A549 (cell line): ENCODE measurements around the gene DIAPH2. TPM values are rescaled to one million over a fixed set of nuclear protein-coding genes. Genes with fewer than 3 reads are reported as not detected.

Source experiments
- ATAC-seq, 2 experiments: fragments of 200-7000 bp in 1 of 2; fragments of >200 bp in 1 of 2; cut with Nextera tagmentation in 1 of 2; cut with Tn5 transposase in 1 of 2; 3 replicates each; pipeline versions ENCODE4 v1.8.0 to v1.9.1; 2018 to 2020; ENCODE audit warnings: mild to moderate bottlenecking in 1 of 2, moderate library complexity in 1 of 2
- CTCF ChIA-PET: fragments of 300-600 bp; sonication (Branson Sonifier 250); formaldehyde crosslinking; extraction: SDS; loops from one replicate; lab custom pipeline; 2021; ENCODE audit warnings: antibody characterized with exemption, inconsistent platforms; lab: Yijun Ruan, JAX
- POLR2A ChIA-PET: fragments of 350-600 bp; formaldehyde crosslinking; extraction: SDS; loops from one replicate; lab custom pipeline; 2021; ENCODE audit warnings: antibody characterized with exemption, inconsistent platforms; lab: Yijun Ruan, JAX
- DNase-seq, 2 experiments: peaks; one replicate each; pipeline versions ENCODE4 v3.0.0 to v3.0.0-alpha.2; 2011 to 2016; ENCODE audit warnings: low read depth in 1 of 2, low spot score in 1 of 2
- FAIRE-seq: peaks from 2 replicates; lab custom pipeline; 2011; peaks lifted over from hg19 to GRCh38; lab: Jason Lieb, UNC
- H3K27ac ChIP-seq, 2 experiments: fragments of >200 bp; sonication (Bioruptor Twin); formaldehyde crosslinking; 3 replicates each; pipeline ENCODE4 v1.5.1; 2016 to 2017
- H3K4me1 ChIP-seq: fragments of >200 bp; sonication (Bioruptor Twin); formaldehyde crosslinking; 3 replicates; pipeline ENCODE4 v1.6.1; 2016
- H3K4me2 ChIP-seq: fragments of >200 bp; sonication (Bioruptor Twin); formaldehyde crosslinking; 3 replicates; pipeline ENCODE4 v1.6.1; 2016
- H3K4me3 ChIP-seq: fragments of >200 bp; sonication (Bioruptor Twin); formaldehyde crosslinking; 3 replicates; pipeline ENCODE4 v1.5.1; 2016
- H3K9me3 ChIP-seq: fragments of >200 bp; sonication (Bioruptor Twin); formaldehyde crosslinking; 3 replicates; pipeline ENCODE4 v1.6.1; 2016
- BHLHE40 ChIP-seq: IDR thresholded peaks from 2 replicates; pipeline ENCODE4 v1.6.1; 2012; ENCODE audit warnings: low read depth, low read length, inconsistent platforms
- CBX2 ChIP-seq: fragments of 200-600 bp; sonication (generic); IDR thresholded peaks from 2 replicates; pipeline ENCODE4 v1.6.1; 2016; ENCODE audit warnings: low read depth, mild to moderate bottlenecking, borderline replicate concordance
- CBX8 ChIP-seq: fragments of 200-600 bp; sonication (generic); IDR thresholded peaks from 2 replicates; pipeline ENCODE4 v1.6.1; 2016
- CHD2 ChIP-seq: fragments of 150-350 bp; IDR thresholded peaks from 2 replicates; pipeline ENCODE4 v1.6.1; 2014; ENCODE audit warnings: low read length; ENCODE audit not compliant: partially characterized antibody
- FOSB ChIP-seq: fragments of 250-450 bp; sonication (Bioruptor Pico); IDR thresholded peaks from 2 replicates; pipeline ENCODE4 v1.5.0; 2020; ENCODE audit warnings: mild to moderate bottlenecking, moderate library complexity
- FOSL2 ChIP-seq, 2 experiments: fragments of 450-650 bp in 1 of 2; fragments of >200 bp in 1 of 2; sonication (Bioruptor Twin) in 1 of 2; formaldehyde crosslinking; IDR thresholded peaks; 2 replicates each; pipeline versions ENCODE4 v1.5.0 to v1.6.1; 2016 to 2020; ENCODE audit warnings: mild to moderate bottlenecking in 1 of 2, moderate library complexity in 1 of 2
- GATA3 ChIP-seq: IDR thresholded peaks from 2 replicates; pipeline ENCODE4 v1.6.1; 2012; ENCODE audit warnings: borderline replicate concordance
- HDAC2 ChIP-seq: fragments of 200-600 bp; sonication (generic); IDR thresholded peaks from 2 replicates; pipeline ENCODE4 v1.6.1; 2016
- HOXA7 ChIP-seq: fragments of 250-450 bp; sonication (Bioruptor Pico); IDR thresholded peaks from 2 replicates; pipeline ENCODE4 v1.5.0; 2020; ENCODE audit warnings: mild to moderate bottlenecking, moderate library complexity
- JUNB ChIP-seq: fragments of >200 bp; sonication (Bioruptor Twin); formaldehyde crosslinking; IDR thresholded peaks from 2 replicates; pipeline ENCODE4 v1.6.1; 2016
- KDM5A ChIP-seq: fragments of 200-600 bp; sonication (generic); IDR thresholded peaks from 2 replicates; pipeline ENCODE4 v1.6.1; 2016; ENCODE audit warnings: antibody characterized with exemption, mild to moderate bottlenecking
- MAFK ChIP-seq: fragments of 450-650 bp; IDR thresholded peaks from 2 replicates; pipeline ENCODE4 v1.6.1; 2014; ENCODE audit not compliant: partially characterized antibody
- MAZ ChIP-seq: fragments of 150-350 bp; IDR thresholded peaks from 2 replicates; pipeline ENCODE4 v1.6.1; 2014; ENCODE audit warnings: antibody characterized with exemption, low read depth, low read length, borderline replicate concordance
- MYC ChIP-seq: IDR thresholded peaks from 2 replicates; pipeline ENCODE4 v1.6.1; 2012; ENCODE audit warnings: mild to moderate bottlenecking, inconsistent platforms, low read length, improper control_type of control experiment, borderline replicate concordance
- NFE2L2 ChIP-seq: fragments of 150-350 bp; conservative IDR thresholded peaks from 2 replicates; pipeline ENCODE4 v1.6.1; 2014; ENCODE audit warnings: low read length
- POLR2A ChIP-seq: IDR thresholded peaks from 2 replicates; pipeline ENCODE4 v1.6.1; 2012; ENCODE audit warnings: mild to moderate bottlenecking, low read length
- RARB ChIP-seq: fragments of 250-450 bp; sonication (Bioruptor Pico); IDR thresholded peaks from 2 replicates; pipeline ENCODE4 v1.8.0; 2021; ENCODE audit warnings: mild to moderate bottlenecking, moderate library complexity
- RFX5 ChIP-seq: fragments of 450-650 bp; IDR thresholded peaks from 2 replicates; pipeline ENCODE4 v1.7.1; 2014; ENCODE audit warnings: antibody characterized with exemption, mild to moderate bottlenecking, moderate library complexity
- SREBF2 ChIP-seq: fragments of 450-650 bp; IDR thresholded peaks from 2 replicates; pipeline ENCODE4 v1.6.1; 2014; ENCODE audit warnings: mild to moderate bottlenecking, moderate library complexity
- ZFP36 ChIP-seq: fragments of 450-650 bp; IDR thresholded peaks from 2 replicates; pipeline ENCODE4 v1.6.1; 2014; ENCODE audit warnings: borderline replicate concordance; ENCODE audit not compliant: partially characterized antibody
- ZNF302 ChIP-seq: fragments of 250-450 bp; sonication (Bioruptor Pico); IDR thresholded peaks from 2 replicates; pipeline ENCODE4 v1.9.0; 2021; ENCODE audit warnings: inconsistent platforms, mild to moderate bottlenecking, moderate library complexity
- WGBS: methylation state at CpG from one replicate; pipeline ENCODE4 v1.1.6; 2017; ENCODE audit errors: missing lambda C conversion rate; 5-methylcytosine and 5-hydroxymethylcytosine counted together
- polyA plus RNA-seq, 4 experiments: library from polyadenylated mRNA; depleted of rRNA in 3 of 4; stranded (reverse); fragments of >200 nt; fragmentation: RNase III in 1 of 4; extraction: RNeasy Plus Mini Kit Qiagen cat#74134 plus additional on column Dnase treatment in 1 of 4; gene quantifications; 2 replicates in 3 of 4; 3 replicates in 1 of 4; pipeline ENCODE4 v1.2.3, GENCODE V29; 2011 to 2017
- TF ChIP-seq, protein P1 (sequence below): fragments of >200 bp; sonication (Bioruptor Twin); formaldehyde crosslinking; IDR thresholded peaks from 2 replicates; pipeline ENCODE4 v1.6.1; 2016
- TF ChIP-seq, protein P2 (sequence below): IDR thresholded peaks from 2 replicates; pipeline ENCODE4 v1.6.1; 2012; ENCODE audit warnings: low read depth, borderline replicate concordance
- TF ChIP-seq, protein P3 (sequence below): fragments of 250-450 bp; sonication (Bioruptor Pico); IDR thresholded peaks from 2 replicates; pipeline ENCODE4 v1.5.0; 2020; ENCODE audit warnings: low read depth, mild to moderate bottlenecking, moderate library complexity
- TF ChIP-seq, protein P4 (sequence below): fragments of >200 bp; sonication (Bioruptor Twin); formaldehyde crosslinking; IDR thresholded peaks from 3 replicates; pipeline ENCODE4 v1.5.1; 2016

DIAPH2 gene
- polyA plus RNA-seq, 2 of the 4 experiments (the other 2 are of a cell fraction), result 3.7 to 10.0 TPM

GRCh38 chrX:97522307-97522706 lies 837.7 kb downstream of the DIAPH2 start:
- TF ChIP-seq HDAC2 (no peak), RFX5 (no peak), HOXA7 (CRISPR knock-in tag) (no peak), FOSB (no peak), JUNB (no peak), ZNF302 (CRISPR knock-in tag) (no peak), SREBF2 (no peak)
- TF ChIP-seq, protein P1, sequence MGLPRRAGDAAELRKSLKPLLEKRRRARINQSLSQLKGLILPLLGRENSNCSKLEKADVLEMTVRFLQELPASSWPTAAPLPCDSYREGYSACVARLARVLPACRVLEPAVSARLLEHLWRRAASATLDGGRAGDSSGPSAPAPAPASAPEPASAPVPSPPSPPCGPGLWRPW, result no peak
- TF ChIP-seq, protein P2, sequence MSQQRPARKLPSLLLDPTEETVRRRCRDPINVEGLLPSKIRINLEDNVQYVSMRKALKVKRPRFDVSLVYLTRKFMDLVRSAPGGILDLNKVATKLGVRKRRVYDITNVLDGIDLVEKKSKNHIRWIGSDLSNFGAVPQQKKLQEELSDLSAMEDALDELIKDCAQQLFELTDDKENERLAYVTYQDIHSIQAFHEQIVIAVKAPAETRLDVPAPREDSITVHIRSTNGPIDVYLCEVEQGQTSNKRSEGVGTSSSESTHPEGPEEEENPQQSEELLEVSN, result no peak
- TF ChIP-seq, protein P3, sequence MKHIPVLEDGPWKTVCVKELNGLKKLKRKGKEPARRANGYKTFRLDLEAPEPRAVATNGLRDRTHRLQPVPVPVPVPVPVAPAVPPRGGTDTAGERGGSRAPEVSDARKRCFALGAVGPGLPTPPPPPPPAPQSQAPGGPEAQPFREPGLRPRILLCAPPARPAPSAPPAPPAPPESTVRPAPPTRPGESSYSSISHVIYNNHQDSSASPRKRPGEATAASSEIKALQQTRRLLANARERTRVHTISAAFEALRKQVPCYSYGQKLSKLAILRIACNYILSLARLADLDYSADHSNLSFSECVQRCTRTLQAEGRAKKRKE (CRISPR knock-in tag), result no peak
- DNase-seq, result no peak
- ATAC-seq, result no peak
- ChIA-PET POLR2A (no interaction called here), CTCF (no interaction called here)
- H3K4me3 ChIP-seq, result no peak overlapping the region
- 94% methylated on average over 2 of the region's 2 CpGs for WGBS
- no peak overlapping the region for H3K27ac ChIP-seq
- no peak overlapping the region for H3K4me2 ChIP-seq
- H3K9me3 ChIP-seq, result no peaks in the 10 kb centered on the region
- no peak for FAIRE-seq
- H3K4me1 ChIP-seq, result peaks cover 10% of the 10 kb centered on the region; the same call in 1 of the 3 replicates

GRCh38 chrX:97524340-97524739 lies 839.7 kb downstream of the DIAPH2 start:
- no peak for ATAC-seq
- H3K4me2 ChIP-seq, result peak overlapping the region; percentile 21; the same call in 1 of the 3 replicates

More at GRCh38 chrX:97524340-97524739, 839.7 kb downstream of the DIAPH2 start:
- DNase-seq (no peak), FAIRE-seq (peak; percentile 56)
- 43% methylated on average over 2 of the region's 2 CpGs for WGBS
- Histone ChIP-seq H3K9me3 (no peaks in the 10 kb centered on the region), H3K4me3 (no peak overlapping the region), H3K27ac (no peak overlapping the region), H3K4me1 (peaks cover 10% of the 10 kb centered on the region; the same call in 1 of the 3 replicates)
- CTCF ChIA-PET, result no interaction called here
- TF ChIP-seq, protein P1, result no peak
- TF ChIP-seq HOXA7 (CRISPR knock-in tag), result no peak
- no peak for TF ChIP-seq CHD2
- TF ChIP-seq MAZ, result no peak
- no peak for TF ChIP-seq FOSL2 (IDR thresholded peaks at IDR 0.05)
- no peak for TF ChIP-seq FOSL2 (CRISPR knock-in tag; IDR thresholded peaks at IDR 0.05)
- TF ChIP-seq MYC, result no peak
- no peak for TF ChIP-seq ZFP36
- TF ChIP-seq MAFK, result no peak
- TF ChIP-seq CBX8, result no peak
- no peak for TF ChIP-seq ZNF302 (CRISPR knock-in tag)
- TF ChIP-seq, protein P4, sequence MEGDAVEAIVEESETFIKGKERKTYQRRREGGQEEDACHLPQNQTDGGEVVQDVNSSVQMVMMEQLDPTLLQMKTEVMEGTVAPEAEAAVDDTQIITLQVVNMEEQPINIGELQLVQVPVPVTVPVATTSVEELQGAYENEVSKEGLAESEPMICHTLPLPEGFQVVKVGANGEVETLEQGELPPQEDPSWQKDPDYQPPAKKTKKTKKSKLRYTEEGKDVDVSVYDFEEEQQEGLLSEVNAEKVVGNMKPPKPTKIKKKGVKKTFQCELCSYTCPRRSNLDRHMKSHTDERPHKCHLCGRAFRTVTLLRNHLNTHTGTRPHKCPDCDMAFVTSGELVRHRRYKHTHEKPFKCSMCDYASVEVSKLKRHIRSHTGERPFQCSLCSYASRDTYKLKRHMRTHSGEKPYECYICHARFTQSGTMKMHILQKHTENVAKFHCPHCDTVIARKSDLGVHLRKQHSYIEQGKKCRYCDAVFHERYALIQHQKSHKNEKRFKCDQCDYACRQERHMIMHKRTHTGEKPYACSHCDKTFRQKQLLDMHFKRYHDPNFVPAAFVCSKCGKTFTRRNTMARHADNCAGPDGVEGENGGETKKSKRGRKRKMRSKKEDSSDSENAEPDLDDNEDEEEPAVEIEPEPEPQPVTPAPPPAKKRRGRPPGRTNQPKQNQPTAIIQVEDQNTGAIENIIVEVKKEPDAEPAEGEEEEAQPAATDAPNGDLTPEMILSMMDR, result no peak
- TF ChIP-seq CBX2, result no peak
- no peak for TF ChIP-seq RARB
- TF ChIP-seq, protein P3 (CRISPR knock-in tag), result no peak
- no peak for TF ChIP-seq POLR2A
- TF ChIP-seq NFE2L2, result no peak
- no peak for TF ChIP-seq BHLHE40
- no peak for TF ChIP-seq KDM5A
- TF ChIP-seq GATA3, result no peak
- TF ChIP-seq RFX5, result no peak
- POLR2A ChIA-PET, result interaction anchor here (0.6 kb wide), 1 partner anchor 135 kb away, joined by 4 read pairs; no protein-coding TSS in a partner anchor
